HG02678 (cell line): ENCODE measurements around the gene ARL6.
A peak's percentile ranks its signal among the peaks of the same experiment; 100 is the strongest.

Experiments used
- ATAC-seq: cut with Tn5 transposase; IDR thresholded peaks from one replicate; pipeline ENCODE4 v1.9.1; 2021; ENCODE audit warnings: mild to moderate bottlenecking, moderate library complexity; ENCODE audit not compliant: unreplicated experiment

The ARL6 gene, protein sequence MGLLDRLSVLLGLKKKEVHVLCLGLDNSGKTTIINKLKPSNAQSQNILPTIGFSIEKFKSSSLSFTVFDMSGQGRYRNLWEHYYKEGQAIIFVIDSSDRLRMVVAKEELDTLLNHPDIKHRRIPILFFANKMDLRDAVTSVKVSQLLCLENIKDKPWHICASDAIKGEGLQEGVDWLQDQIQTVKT

DNA sequence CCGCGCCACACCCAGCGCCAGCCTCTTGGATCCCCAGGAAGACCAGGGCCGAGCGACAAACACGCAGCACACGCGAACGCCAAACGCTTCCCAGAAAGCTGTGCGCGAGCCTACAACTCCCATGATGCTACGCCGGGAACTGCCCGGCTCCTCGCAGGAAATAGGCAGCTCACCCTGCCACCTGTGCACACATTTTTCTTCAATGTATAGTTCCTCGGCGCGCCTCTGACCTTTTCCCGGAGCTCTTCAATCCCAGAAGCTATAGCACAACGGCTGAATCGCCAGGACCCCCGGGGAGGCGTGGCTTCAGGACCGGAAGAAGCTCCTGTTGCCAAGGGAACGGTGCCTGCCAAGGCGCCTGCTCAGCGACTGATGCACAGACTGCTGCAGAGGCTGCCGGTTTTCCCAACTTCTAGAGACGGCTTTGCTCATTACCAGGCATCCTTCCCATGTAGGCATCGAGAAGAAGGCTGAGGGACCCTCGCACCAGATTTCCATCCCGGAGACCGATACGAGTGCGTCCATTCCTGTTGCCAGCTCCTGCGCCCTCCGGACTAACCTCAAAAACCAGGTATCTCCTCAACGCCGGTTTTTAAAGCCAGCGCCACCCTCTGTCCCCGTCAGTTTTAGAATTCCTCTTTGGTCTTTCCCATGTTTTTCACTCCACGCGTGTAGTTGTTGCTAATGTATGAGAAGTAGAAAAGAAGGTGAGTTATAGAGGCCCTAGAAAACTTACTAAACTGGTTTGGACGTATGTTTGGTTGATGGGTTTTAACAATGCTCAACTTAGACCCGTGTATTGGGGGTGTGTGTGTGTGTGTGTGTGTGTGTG is at the start of gene ARL6:
Gene ARL6 (plus strand): TSS at position 352 of the 832 bp plus-strand sequence. CDS start 3,350 bp downstream, outside the sequence.
- ATAC-seq = peak; percentile 95

DNA sequence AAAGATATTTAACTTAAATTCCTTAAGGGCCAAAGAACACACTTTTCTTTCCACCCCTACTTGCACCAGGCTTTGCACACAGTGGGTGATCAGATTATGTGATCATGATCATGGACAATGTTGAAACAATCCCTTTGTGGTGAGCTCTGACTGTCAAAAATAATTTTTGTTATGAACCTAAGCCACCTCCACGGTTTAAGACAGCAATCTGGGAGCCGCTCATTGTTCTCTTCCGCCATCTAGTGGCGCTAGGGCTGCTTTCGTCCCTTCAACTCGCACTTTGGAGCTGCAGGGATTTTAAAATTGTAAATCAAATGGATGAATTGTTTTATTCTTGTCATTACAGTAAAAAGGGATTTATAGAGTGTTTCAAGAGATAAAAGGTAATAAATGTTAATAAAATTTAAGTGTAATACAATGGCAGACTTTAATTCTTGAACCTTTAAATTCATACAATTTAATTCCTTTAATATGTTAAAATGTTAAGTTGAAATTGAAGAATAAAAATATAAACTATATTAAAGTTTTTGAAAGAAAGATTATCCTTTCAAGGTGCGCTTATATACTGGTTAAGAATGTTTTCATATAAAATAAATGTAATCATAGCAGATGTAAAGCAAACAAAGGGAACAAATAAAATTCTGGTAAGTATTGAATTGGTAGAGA is 45.3 kb upstream of the ARL6 start:
- peak; percentile 97 for ATAC-seq

DNA sequence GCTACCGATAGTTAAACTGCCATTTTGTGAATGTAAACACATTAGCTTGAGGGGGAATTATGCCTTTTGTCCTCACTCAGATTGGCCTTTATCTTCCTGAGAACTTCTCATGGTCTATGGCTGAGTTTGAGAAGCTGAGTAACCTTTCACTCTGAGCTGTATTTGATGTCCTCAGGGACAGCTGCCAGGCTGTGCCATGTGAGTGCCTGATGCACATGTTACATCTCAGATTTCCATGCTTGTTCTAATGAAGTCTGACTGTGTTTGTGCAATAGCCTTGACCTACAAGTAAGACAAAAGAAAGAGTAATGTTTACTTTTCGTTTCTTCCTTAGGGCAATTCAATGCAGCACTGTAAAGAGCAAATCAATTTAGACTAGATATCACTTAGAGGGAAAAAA is 44.1 kb upstream of the ARL6 start:
- no peak for ATAC-seq

DNA sequence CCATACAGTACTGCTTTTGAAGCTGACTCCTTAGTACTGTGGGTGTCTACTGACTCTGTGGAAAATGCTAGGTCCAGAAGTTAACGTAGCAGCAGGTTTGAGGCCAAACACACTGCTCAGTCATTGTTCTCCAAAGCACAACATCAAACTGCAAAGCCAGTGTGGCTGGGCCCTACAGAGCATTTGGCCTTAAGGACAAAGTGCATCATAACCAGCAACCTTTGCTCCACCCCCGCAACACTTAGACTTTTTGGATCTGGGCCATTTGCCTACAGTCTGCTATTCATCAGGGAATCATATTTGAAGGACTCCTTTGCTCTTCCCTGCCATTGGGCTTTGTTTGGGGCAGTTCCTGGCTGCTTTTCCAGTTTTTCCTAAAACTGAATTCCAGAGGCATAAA is 43.1 kb upstream of the ARL6 start:
- ATAC-seq = no peak

DNA sequence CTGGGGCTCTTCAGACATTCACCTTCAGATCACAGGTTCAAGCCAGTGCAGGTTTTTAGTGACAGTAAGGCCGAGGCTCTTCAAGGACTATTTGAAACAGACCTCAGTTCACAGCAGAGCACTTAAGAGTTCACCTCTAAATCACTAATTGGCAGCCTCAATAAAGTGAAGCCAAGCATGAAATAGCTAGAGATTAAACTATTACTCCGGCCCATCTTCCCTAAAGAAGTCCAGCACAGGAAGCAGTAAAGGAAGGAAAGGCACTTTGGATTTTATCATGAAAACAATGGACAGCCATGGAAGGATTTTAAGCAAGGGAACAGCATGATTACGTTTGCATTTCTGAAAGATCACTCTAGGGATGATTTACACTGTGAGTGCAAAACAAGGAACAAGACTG is 27.6 kb upstream of the ARL6 start:
- no peak for ATAC-seq

DNA sequence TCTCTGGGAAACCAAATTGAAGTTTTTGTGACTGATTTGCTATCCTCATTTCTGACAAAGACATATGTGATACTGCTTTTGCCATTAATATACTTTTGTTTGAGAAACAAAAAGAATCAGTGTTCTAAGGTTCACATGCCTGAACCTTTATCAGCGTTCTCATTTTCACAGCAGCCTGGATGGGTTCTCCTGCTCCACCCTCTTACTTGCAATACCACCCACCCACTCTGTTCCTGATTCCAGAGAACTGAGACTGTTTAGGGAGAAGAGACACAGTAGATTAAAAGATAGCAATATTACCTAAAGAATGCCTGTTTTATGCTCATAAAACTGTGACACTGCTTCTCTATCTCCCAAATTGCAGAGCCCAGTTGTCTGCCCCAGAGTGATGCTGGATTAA is 25.8 kb upstream of the ARL6 start:
- ATAC-seq = no peak

DNA sequence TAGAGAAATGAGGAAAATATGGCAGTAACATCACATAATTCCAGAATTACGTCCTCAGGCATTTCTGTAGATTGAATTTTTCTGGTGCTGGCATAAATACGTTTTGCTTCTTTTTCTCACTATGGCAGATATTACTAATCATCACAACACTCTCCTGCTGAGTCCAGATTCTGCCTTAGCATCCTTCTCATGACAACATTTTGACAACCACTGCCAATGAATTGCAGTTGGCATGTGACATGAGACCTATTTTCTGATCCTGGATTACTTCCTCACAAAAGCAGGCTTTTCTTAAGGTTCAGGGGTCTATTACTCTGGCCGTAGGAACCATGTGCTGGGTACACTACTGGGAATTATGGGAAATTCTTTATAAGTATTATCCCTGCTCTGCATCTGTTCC is 22.5 kb upstream of the ARL6 start:
- no peak for ATAC-seq

DNA sequence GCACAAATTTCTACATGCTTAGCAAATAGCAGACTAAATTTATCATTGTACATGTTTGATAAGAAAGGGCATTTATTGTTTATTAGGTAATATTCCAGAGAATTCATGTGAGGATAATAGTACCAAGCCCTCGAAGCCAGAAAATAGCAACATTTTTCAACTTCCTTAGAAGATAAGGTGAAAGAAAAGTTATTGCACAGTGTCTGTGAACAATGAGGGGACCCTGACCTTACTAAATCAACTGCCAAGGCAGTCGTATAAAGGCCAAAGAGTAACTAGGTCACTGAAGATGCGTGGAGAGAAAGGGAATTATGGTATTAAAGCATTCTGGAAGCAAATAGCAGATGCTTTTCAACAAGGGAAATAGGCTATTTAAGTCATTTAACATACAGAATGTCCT is 20.3 kb upstream of the ARL6 start:
- ATAC-seq = no peak

DNA sequence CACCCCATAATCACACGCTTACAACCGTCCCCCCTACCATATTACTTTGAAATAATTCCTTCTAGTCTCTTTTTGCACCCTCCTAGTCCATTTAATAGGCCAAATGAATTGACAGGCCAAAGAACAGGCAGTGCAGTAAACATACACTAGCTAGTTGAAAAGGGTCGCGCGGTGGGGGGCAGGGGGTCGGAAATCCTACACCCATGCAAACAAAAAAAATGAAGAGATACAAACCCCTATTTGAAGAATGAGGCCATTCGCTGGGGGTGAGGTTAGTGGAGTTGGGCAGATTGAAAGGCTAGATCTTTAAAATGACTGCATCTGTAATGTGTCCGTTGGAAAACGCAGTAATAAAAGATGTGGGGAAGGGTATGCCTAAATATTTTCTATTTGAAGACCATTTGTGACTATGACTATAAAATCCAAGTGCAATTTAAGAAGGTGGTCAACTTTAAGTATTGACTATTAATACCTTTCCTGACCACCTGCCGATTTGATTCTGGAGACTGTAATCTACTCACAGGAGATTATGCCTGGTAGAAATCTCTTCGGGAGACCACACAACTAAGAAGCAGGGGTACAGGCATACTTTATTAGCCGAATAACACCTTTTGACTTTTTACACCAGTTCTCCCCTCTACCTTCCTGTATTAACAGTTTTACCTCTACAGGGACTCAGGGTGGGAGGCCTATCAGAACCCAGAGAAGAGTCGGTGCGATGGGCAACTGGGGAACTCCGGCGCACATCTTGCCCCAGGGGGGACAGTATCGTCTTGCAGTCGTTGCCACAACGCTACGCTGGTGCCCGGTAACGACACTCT is 762 bp upstream of the ARL6 start:
- no peak for ATAC-seq

DNA sequence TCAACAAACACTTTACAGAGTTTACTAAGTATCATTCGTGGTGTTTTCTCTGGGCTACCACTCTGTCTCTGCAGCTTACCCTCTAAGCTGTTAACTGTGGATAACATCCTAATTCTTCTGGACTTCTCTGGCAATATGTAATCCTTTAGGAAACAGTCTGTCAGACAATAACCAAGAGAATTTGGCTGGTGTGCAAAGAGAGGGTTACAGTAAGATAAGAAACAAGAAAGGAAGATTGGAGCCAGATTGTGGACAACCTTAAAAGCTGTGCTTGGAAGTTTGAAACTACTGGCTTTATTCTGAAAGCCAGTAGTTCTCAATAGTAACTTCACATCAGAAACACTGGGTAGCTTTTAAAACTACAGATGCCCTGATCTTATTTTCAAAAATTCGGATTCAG is 778 bp downstream of the ARL6 start:
- no peak for ATAC-seq

DNA sequence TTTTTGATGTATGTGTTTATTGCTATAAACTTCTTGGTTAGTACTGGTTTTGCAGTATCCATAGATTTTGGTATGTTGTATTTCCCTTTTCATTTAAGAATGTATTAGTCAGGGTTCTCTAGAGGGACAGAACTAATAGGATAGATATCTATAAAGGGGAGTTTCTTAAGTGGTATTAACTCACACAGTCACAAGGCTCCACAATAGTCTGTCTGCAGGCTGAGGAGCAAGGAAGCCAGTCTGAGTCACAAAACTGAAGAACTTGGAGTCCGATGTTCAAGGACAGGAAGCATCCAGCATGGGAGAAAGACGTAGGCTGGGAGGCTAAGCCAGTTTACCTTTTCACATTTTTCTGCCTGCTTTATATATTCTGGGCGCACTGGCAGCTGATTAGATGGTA is 8.4 kb downstream of the ARL6 start:
- no peak for ATAC-seq

DNA sequence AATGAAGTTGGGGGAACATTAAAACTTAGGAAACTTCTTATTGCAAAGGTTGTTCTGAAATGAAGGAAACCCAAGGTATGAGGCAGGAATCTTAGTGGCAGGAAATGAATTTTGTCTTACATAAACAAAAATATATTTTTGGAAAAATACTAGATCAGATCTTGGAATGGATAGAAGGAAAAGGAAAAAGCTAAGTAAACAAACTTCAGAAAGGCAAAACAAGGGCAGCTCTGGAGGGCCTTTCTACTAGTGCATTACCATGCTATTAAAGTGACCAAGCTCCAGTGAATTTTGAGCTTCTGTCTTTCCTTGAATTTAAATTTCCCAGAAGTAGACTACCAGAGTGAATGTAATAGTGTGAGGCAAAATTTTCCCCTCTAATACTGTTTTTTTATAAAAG is 13.6 kb downstream of the ARL6 start:
- no peak for ATAC-seq

DNA sequence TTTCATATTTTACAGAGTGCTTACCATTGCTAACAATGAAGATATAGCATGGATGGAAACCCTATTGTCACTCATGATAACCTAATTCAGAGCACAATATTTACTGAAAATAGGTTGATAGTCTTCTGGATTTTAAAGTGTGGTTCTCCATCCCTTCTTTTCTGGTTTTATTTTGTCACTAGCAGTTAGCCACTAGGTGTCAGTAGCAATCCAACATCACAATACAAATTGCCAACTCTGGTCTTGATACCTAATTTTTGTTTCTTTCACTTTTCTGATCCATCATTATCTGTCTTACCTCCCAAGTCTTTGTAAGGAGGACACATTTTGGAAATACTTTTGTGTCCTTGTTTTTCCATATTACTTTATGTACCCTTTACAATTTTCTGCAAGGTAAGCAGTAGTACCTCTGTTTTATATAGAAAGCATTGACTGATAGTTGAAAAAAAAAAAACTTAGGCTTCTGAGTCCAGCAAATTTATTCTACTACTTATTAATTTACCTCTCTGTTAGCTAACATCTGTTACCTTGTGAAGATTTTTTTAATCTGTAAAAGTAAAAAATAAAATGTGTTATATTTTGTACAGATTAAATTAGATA is 29.0 kb downstream of the ARL6 start:
- peak; percentile 74 for ATAC-seq

DNA sequence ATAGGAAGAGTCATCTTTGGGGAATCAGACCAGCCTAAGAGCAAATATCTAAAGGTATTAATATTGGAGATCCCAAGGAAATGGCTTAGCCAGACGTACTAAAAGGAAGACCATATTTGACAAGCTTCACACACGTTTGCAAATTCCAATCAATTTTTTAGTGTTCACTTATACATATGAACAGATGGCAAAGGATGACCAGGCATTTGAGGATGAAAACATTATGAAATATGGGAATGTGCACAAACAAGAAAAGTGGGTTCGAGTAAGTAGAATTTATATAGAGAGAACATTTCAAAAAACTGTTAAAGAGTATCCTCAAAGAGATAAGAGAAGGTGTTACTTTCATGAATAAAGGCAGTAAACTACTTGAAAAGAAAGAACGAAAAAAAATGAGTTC is 31.4 kb downstream of the ARL6 start:
- no peak for ATAC-seq

DNA sequence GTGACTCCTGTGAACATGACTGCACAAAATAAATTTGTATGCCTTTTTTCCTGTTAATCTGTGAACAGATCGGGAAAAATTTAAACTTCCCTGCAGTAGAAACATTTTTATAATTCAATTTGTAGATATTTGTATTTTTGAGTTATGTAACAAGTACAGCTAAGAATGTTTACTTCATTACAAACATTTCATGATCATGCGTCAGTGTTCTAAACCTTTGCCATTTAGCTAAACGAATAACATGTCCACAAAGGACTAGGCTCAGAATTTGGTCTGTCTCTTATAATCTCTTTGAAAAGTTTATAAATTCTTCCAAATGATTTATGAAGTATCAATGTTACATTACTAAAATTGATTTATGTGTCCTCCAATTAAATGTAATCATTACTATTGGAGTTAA is 39.9 kb downstream of the ARL6 start:
- no peak for ATAC-seq

DNA sequence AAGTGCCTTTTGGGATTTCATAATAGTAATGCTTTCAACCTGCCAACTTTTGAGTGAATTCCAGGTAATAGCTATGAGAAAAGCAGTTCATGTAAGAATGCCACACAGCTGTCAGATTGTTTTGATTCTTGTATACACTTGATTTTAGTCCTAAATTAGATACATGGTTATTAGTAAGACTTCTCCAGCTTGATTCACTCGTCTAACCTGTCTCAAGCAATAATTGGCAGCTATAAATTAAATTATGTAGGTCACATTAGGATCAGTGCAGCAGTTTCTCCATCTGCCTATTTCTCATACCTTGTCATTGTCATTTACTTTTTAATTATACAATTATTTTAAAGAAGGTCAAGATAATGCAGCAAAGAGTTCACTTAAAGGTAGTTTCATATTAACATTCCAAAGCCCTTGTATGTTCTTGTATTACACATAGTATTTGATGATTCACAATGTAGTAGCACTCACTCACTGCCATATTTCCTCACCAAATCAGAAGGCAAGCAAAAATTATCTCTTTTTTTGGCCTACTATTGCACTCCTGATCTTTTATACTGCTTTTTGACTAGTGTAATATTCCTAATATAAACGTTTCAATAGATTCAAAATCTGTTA is 46.3 kb downstream of the ARL6 start:
- ATAC-seq = no peak

DNA sequence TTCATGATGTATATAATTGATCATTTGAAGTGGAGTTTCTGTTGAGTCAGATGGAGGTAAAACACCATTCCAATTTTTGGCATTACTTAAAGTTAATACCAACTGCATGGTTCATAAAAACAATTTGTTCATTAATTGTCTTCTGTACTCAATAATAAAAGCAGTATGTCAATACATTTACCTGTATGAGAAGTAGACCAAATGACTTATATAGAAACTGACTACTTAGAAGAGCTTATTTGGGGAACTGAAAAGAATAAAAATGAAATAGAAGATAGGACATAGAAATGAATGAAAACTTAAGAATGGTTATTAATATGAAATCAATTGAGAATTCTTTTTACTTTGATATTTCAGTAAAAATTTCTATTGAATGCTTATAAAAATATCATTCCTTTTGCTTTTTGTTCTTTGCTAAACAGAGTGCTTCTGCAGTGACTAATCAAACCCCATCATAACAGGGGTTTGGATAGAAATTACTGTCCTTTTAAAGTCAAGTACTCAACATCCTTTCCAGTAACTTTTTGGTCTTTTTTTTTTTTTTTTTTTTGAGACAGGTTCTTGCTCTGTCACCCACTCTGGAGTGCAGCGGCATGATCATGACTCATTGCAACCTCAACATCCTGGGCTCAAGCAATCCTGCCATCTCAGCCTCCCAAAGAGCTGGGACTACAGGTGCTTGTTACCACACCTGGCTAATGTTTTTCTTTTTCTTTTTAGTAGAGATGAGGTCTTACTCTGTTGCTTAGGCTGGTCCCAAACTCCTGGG is 50.8 kb downstream of the ARL6 start:
- no peak for ATAC-seq

DNA sequence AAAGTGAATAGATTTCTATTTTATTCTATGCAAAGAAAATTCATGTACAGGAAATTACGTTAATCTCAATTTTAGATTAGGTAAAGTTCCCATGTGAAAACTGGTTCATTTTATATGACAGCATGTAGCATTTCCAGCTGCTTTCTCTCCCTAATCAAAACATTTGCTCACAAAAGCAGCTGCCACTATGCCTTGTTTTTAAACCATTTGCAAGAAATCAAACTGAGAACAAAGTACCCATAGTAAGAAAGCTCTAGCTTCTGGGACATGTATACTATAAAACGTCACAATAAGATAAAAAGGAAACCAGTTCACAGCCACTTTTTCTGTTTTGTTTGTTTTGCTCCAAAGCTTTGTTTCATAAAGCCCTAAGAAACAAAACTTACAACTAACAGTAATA is 52.3 kb downstream of the ARL6 start:
- ATAC-seq = no peak

DNA sequence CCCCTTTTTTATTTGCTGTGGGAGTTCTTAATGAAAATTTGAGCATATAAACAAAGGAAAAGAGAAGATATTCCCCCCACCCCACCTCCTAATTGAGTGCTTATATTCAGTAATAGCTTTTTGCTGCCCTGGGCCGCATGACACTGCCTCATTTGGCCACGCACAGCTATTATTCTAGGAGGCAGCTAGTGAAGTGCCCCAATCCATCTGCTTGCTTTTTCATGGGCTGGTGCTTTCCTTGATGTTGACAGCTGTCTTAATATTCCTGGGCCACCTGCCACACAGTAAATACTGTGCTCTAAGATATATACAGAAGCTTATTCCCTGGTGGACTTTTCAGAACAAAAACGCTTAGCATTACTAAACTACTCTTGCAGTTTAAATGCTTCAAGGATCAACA is 53.4 kb downstream of the ARL6 start:
- no peak for ATAC-seq

DNA sequence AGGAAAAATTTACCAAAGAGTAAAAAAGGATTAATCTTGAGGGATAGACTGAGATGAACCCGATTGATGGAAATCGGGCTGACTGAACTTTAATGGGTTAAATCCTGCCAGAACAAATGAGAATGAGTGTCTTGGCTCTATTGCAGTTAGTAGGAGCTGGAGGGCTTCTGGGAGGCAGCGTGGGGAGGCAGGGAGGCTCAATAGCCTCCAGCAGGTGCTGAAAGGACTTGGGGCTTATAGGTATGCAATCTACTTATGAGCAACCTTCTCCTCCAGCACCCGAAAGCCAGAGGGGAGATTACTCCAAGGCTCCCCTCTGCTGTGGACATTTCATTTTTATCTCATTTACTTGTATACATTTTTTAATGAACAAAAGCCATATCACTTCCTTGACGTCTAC is 56.2 kb downstream of the ARL6 start:
- no peak for ATAC-seq
